ENCODE data around the gene SLC25A46. TPM values are rescaled to one million over a fixed set of nuclear protein-coding genes. Genes with fewer than 3 reads are reported as not detected.

The SLC25A46 gene
- total and polyA plus RNA-seq, 2 of the 8 experiments (the other 6 are each of a cell fraction or from before 2014, with no cell fraction given), result 10.6 to 21.7 TPM

DNA sequence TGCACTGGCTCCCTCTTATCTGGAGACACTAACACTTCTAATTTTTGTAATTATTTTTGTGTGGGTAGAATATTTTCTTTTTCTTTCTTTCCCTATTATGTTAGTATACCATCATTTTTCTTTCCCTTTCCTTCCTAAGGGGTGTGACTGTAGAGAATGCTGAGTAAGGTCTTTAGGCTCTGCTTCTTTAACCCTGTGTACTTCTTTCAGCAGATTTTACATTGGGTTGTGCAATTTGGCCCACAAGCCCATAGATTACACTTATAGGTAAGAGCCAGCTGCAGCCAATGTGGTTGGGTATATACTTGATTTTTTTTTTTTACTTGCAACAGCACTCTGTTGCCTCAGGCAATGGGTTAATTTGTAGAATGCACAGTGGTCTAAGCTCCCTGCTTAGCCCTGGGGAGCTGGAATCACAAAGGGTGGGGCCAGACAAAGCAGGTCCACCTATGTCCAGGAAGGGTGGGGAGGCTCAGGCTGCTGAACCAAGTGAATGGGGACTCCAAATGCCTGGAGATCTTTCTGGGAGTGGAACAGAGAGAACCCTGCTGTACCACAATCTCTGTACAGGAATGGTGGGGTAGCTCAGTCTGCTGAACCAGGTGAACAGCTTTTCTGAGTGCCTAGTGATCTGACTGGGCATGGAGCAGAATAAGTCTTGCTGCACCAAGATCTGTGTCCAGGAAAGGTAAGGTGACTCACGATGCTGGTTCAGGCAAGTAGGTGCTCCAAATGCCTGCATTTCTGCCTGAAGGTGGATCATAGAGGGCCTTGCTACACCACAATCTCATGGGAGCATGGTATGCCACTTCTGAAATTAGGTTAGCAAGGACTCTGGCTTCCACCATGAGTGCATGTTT is 64.9 kb downstream of the SLC25A46 start:
- ChIA-PET POLR2A (ENCODE audit: partially characterized antibody) (no interaction called here), CTCF (ENCODE audit: partially characterized antibody) (no interaction called here)
- Histone ChIP-seq H3K79me2 (ENCODE audit: control insufficient read depth in 1 of 2, insufficient read depth in 2 of 2, low read length in 2 of 2) (no peaks in the 10 kb centered on the region), H3K9ac (replicated peaks in 1 of 4; ENCODE audit: extremely low read depth in 1 of 4, low read depth in 3 of 4, low read length in 3 of 4) (no peak overlapping the region), H3K18ac (ENCODE audit: extremely low read depth, low read length) (no peak overlapping the region), H4K91ac (replicated peaks; ENCODE audit: insufficient read length, low read length) (no peak overlapping the region), H3K27me3 (replicated peaks in 1 of 4; ENCODE audit: control insufficient read depth in 3 of 4, extremely low read depth in 1 of 4, insufficient read depth in 3 of 4, low read length in 3 of 4) (no peaks in the 10 kb centered on the region), H3K79me1 (ENCODE audit: low read depth, low read length) (no peaks in the 10 kb centered on the region), H2BK20ac (ENCODE audit: low read length) (no peak overlapping the region), H2BK5ac (ENCODE audit: low read depth, low read length) (no peak overlapping the region), H3K23me2 (ENCODE audit: low read depth, low read length) (no peaks in the 10 kb centered on the region), H2BK15ac (ENCODE audit: low read length) (no peak overlapping the region), H4K5ac (ENCODE audit: insufficient read length, low read depth, low read length) (no peak overlapping the region), H3K4me1 (replicated peaks in 1 of 4; ENCODE audit: control insufficient read depth in 3 of 4, insufficient read depth in 4 of 4, low read length in 3 of 4) (no peaks in the 10 kb centered on the region), H2BK12ac (ENCODE audit: low read depth, low read length) (no peak overlapping the region), H3K4me2 (ENCODE audit: insufficient read depth in 1 of 2, low read depth in 2 of 2, low read length in 2 of 2) (no peak overlapping the region), H4K8ac (ENCODE audit: extremely low read depth, insufficient read depth, low read length) (no peak overlapping the region), H3K14ac (ENCODE audit: insufficient read length) (no peak overlapping the region), H3K56ac (replicated peaks; ENCODE audit: insufficient read length, low read depth, low read length) (no peak overlapping the region), H3K4ac (replicated peaks; ENCODE audit: insufficient read length, low read depth, low read length) (no peak overlapping the region), H4K20me1 (replicated peaks in 1 of 2; ENCODE audit: control insufficient read depth in 1 of 2, insufficient read depth in 2 of 2, low read length in 2 of 2) (no peaks in the 10 kb centered on the region), H3K9me3 (ENCODE audit: insufficient read depth in 2 of 2, low read depth in 1 of 2, low read length in 1 of 2) (0 out of 4 replicates have a peak, but pooled peaks cover 0 to 3% of the 10 kb centered on the region in 2 experiments), H3K4me3 (ENCODE audit: extremely low read depth in 1 of 4, insufficient read depth in 2 of 4, low read depth in 3 of 4, low read length in 4 of 4) (no peak overlapping the region), H2BK120ac (replicated peaks; ENCODE audit: low read depth, low read length) (no peak overlapping the region), H3K27ac (ENCODE audit: low read depth, low read length) (no peak overlapping the region), H3K36me3 (ENCODE audit: control insufficient read depth in 2 of 4, insufficient read depth in 4 of 4, low read length in 3 of 4) (no peaks in the 10 kb centered on the region), H2AFZ (ENCODE audit: low read length) (no peak overlapping the region), H3K23ac (ENCODE audit: insufficient read length) (no peak overlapping the region), H2AK5ac (ENCODE audit: low read depth, low read length) (no peak overlapping the region)
- FAIRE-seq (no peak), DNase-seq (ENCODE audit: low read depth in 1 of 2, low spot score in 2 of 2) (no peak)
- 81% methylated on average over 1 of the region's 1 CpG; no CpG with 5 or more reads in 1 of the 2 experiments for WGBS, 2 experiments (ENCODE audit: extremely low coverage in 1 of 2, insufficient coverage in 1 of 2, insufficient read length in 1 of 2, insufficient replicate concordance in 2 of 2, low coverage in 1 of 2, low lambda C conversion rate in 2 of 2, missing lambda C conversion rate in 1 of 2)
- TF ChIP-seq RAD21 (IDR thresholded peaks at IDR 0.05 in 1 of 2, conservative IDR thresholded peaks at IDR 0.05 in 1 of 2; ENCODE audit: low read depth in 2 of 2, low read length in 2 of 2) (no peak), ATF2 (IDR thresholded peaks at IDR 0.05; ENCODE audit: low read length) (no peak), TCF12 (IDR thresholded peaks at IDR 0.05; ENCODE audit: low read depth, low read length) (no peak), ASH2L (IDR thresholded peaks at IDR 0.05; ENCODE audit: low read length) (no peak), SP4 (IDR thresholded peaks at IDR 0.05; ENCODE audit: low read length) (no peak), GABPA (IDR thresholded peaks at IDR 0.05; ENCODE audit: borderline replicate concordance, insufficient read depth, low read length) (no peak)
